Neural cell (in vitro differentiated cells): Measurements from ENCODE around the gene CYREN. TPM values are rescaled to one million over a fixed set of nuclear protein-coding genes. Genes with fewer than 3 reads are reported as not detected.

Experiments used
- H2AFZ ChIP-seq: fragments of 200-600, 300-800 bp; sonication (generic), shearing (Covaris generic); 2 replicates; pipeline ENCODE4 v1.6.0; 2014; ENCODE audit warnings: low read depth, mild to moderate bottlenecking, antibody characterized with exemption, low read length, moderate library complexity
- H3F3A ChIP-seq: fragments of 200-600 bp; shearing (Covaris generic); 2 replicates; pipeline ENCODE4 v1.6.1; 2016; ENCODE audit warnings: mild to moderate bottlenecking, moderate library complexity, mixed read lengths, antibody characterized with exemption, low read length; ENCODE audit not compliant: insufficient read depth, poor library complexity, severe bottlenecking
- H3K27ac ChIP-seq: fragments of 200-600, 300-800 bp; sonication (generic), shearing (Covaris generic); 2 replicates; pipeline ENCODE4 v1.5.1; 2014; ENCODE audit warnings: mild to moderate bottlenecking, low read length, moderate library complexity
- H3K27me3 ChIP-seq: fragments of 300-800, 200-600 bp; sonication (generic), shearing (Covaris generic); 2 replicates; pipeline ENCODE4 v1.6.0; 2014; ENCODE audit warnings: mild to moderate bottlenecking, low read depth, low read length, moderate library complexity; ENCODE audit not compliant: insufficient read depth
- H3K36me3 ChIP-seq: fragments of 300-800, 200-600 bp; sonication (generic), shearing (Covaris generic); 2 replicates; pipeline ENCODE4 v1.5.1; 2014; ENCODE audit warnings: mild to moderate bottlenecking, antibody characterized with exemption, low read length, moderate library complexity; ENCODE audit not compliant: insufficient read depth
- H3K4me2 ChIP-seq: fragments of 300-800, 200-600 bp; sonication (generic), shearing (Covaris generic); 2 replicates; pipeline ENCODE4 v1.6.0; 2014; ENCODE audit warnings: mild to moderate bottlenecking, low read length
- H3K4me3 ChIP-seq: fragments of 300-800, 200-600 bp; sonication (generic), shearing (Covaris generic); 2 replicates; pipeline ENCODE4 v1.5.1; 2014; ENCODE audit warnings: mild to moderate bottlenecking, low read length, moderate library complexity
- H3K79me2 ChIP-seq: fragments of 200-600 bp; shearing (Covaris generic); replicated peaks from 2 replicates; pipeline ENCODE4 v1.6.0; 2014; ENCODE audit warnings: mild to moderate bottlenecking, low read length, moderate library complexity; ENCODE audit not compliant: insufficient read depth
- H3K9ac ChIP-seq: fragments of 300-800, 200-600 bp; sonication (generic), shearing (Covaris generic); 2 replicates; pipeline ENCODE4 v1.6.1; 2016; ENCODE audit warnings: mild to moderate bottlenecking, low read length, mixed read lengths
- H3K9me2 ChIP-seq: fragments of 200-600 bp; shearing (Covaris generic); 2 replicates; pipeline ENCODE4 v1.6.1; 2016; ENCODE audit warnings: mild to moderate bottlenecking, low read length, mixed read lengths; ENCODE audit not compliant: insufficient read depth
- H3K9me3 ChIP-seq: fragments of 200-600, 300-800 bp; sonication (generic), shearing (Covaris generic); 2 replicates; pipeline ENCODE4 v1.6.1; 2016; ENCODE audit warnings: mild to moderate bottlenecking, mixed run types, low read length, moderate library complexity, mixed read lengths
- H4K20me1 ChIP-seq: fragments of 200-600 bp; shearing (Covaris generic); 2 replicates; pipeline ENCODE4 v1.6.1; 2016; ENCODE audit warnings: mild to moderate bottlenecking, mixed run types; ENCODE audit not compliant: insufficient read depth
- CTCF ChIP-seq: fragments of 450-650 bp; IDR thresholded peaks from 2 replicates; pipeline ENCODE4 v1.5.1; 2014; ENCODE audit warnings: antibody characterized with exemption, mild to moderate bottlenecking, moderate library complexity; ENCODE audit not compliant: poor library complexity, severe bottlenecking
- EP300 ChIP-seq: fragments of 450-650 bp; conservative IDR thresholded peaks from 2 replicates; pipeline ENCODE4 v1.6.1; 2014; ENCODE audit warnings: antibody characterized with exemption, mild to moderate bottlenecking, moderate library complexity; ENCODE audit not compliant: poor library complexity, severe bottlenecking
- EZH2 ChIP-seq: fragments of 200-600, 300-800 bp; shearing (Covaris generic), sonication (generic); IDR thresholded peaks from 2 replicates; pipeline ENCODE4 v1.6.1; 2014; ENCODE audit warnings: antibody characterized with exemption, low read length, borderline replicate concordance, mild to moderate bottlenecking; ENCODE audit not compliant: insufficient read depth, poor library complexity, severe bottlenecking
- MXI1 ChIP-seq: fragments of 450-650 bp; conservative IDR thresholded peaks from 2 replicates; pipeline ENCODE4 v1.6.1; 2014; ENCODE audit warnings: antibody characterized with exemption, mild to moderate bottlenecking; ENCODE audit not compliant: poor library complexity, severe bottlenecking
- POLR2AphosphoS5 ChIP-seq: IDR thresholded peaks from 2 replicates; pipeline ENCODE4 v1.6.1; 2012
- RAD21 ChIP-seq: fragments of 450-650 bp; conservative IDR thresholded peaks from 2 replicates; pipeline ENCODE4 v1.6.1; 2014; ENCODE audit warnings: antibody characterized with exemption, mild to moderate bottlenecking, moderate library complexity
- REST ChIP-seq: IDR thresholded peaks from 2 replicates; pipeline ENCODE4 v1.6.1; 2012; ENCODE audit warnings: borderline replicate concordance
- SMC3 ChIP-seq: fragments of 450-650 bp; conservative IDR thresholded peaks from 2 replicates; pipeline ENCODE4 v1.6.1; 2014; ENCODE audit warnings: antibody characterized with exemption, mild to moderate bottlenecking, moderate library complexity; ENCODE audit not compliant: poor library complexity
- TAF1 ChIP-seq: IDR thresholded peaks from 2 replicates; pipeline ENCODE4 v1.6.1; 2012; ENCODE audit warnings: low read depth
- polyA plus RNA-seq: library from polyadenylated mRNA; depleted of rRNA; stranded (reverse); fragments of >200 nt; gene quantifications from 2 replicates; pipeline ENCODE4 v1.2.3, GENCODE V29; 2014

Gene CYREN
- polyA plus RNA-seq, 1 donor from 2014 or later, result 6.7 TPM

GRCh38 chr7:135195968-135196629, 25.6 kb upstream of the CYREN start:
- TF ChIP-seq MXI1 (no peak), POLR2AphosphoS5 (no peak), REST (no peak), TAF1 (no peak), SMC3 (no peak), EP300 (no peak), RAD21 (no peak), CTCF (no peak), EZH2 (no peak)
- Histone ChIP-seq H3K9me3 (no peaks in the 10 kb centered on the region), H4K20me1 (no peaks in the 10 kb centered on the region), H3K4me3 (no peak overlapping the region), H3K27ac (no peak overlapping the region), H3K4me2 (no peak overlapping the region), H3K36me3 (no peaks in the 10 kb centered on the region), H3K27me3 (no peaks in the 10 kb centered on the region), H2AFZ (no peak overlapping the region), H3K9me2 (no peaks in the 10 kb centered on the region), H3K9ac (no peak overlapping the region), H3K79me2 (no peaks in the 10 kb centered on the region), H3F3A (no peaks in the 10 kb centered on the region)

- no peak overlapping the region for H3K4me3 ChIP-seq
- H3K9me3 ChIP-seq, result no peaks in the 10 kb centered on the region
- no peak overlapping the region for H3K27ac ChIP-seq
- no peak overlapping the region for H3K4me2 ChIP-seq
- H3K79me2 ChIP-seq, result no peaks in the 10 kb centered on the region
- no peaks in the 10 kb centered on the region for H3K9me2 ChIP-seq
- H3K9ac ChIP-seq, result no peak overlapping the region
- no peaks in the 10 kb centered on the region for H4K20me1 ChIP-seq
- TF ChIP-seq EP300, result no peak
- no peak for TF ChIP-seq POLR2AphosphoS5
- TF ChIP-seq RAD21, result no peak
- no peak for TF ChIP-seq CTCF
- no peak for TF ChIP-seq MXI1
- H3K27me3 ChIP-seq, result no peaks in the 10 kb centered on the region
- no peaks in the 10 kb centered on the region for H3K36me3 ChIP-seq
- H3F3A ChIP-seq, result no peaks in the 10 kb centered on the region
- no peak overlapping the region for H2AFZ ChIP-seq
Observed at GRCh38 chr7:135195156-135195555, 24.6 kb upstream of the CYREN start.
